HepG2 (cell line): ENCODE measurements around the gene NACC2. TPM values are rescaled to one million over a fixed set of nuclear protein-coding genes. Genes with fewer than 3 reads are reported as not detected.
A peak's percentile ranks its signal among the peaks of the same experiment; 100 is the strongest.

ENCODE experiments used
- BRF2 ChIP-seq: sonication (generic); formaldehyde crosslinking; IDR thresholded peaks from 2 replicates; pipeline ENCODE4 v1.8.1; 2022; ENCODE audit warnings: mild to moderate bottlenecking, missing genetic modification reagents
- DBP ChIP-seq: sonication (generic); formaldehyde crosslinking; IDR thresholded peaks from 2 replicates; pipeline ENCODE4 v1.4.0; 2020; ENCODE audit warnings: missing genetic modification reagents; ENCODE audit errors: not compliant biosample characterization
- DNMT3B ChIP-seq: conservative IDR thresholded peaks from 2 replicates; pipeline ENCODE4 v1.6.1; 2016; ENCODE audit warnings: missing biosample characterization, control low read depth
- GPBP1L1 ChIP-seq: sonication (generic); formaldehyde crosslinking; IDR thresholded peaks from 2 replicates; pipeline ENCODE4 v1.5.0; 2020; ENCODE audit warnings: mild to moderate bottlenecking, missing genetic modification reagents
- JDP2 ChIP-seq: sonication (generic); formaldehyde crosslinking; IDR thresholded peaks from 2 replicates; pipeline ENCODE4 v1.8.1; 2022; ENCODE audit warnings: missing genetic modification reagents, borderline replicate concordance
- KLF9 ChIP-seq: IDR thresholded peaks from 2 replicates; pipeline ENCODE4 v1.6.1; 2016; ENCODE audit warnings: low read depth
- NFKBIZ ChIP-seq: IDR thresholded peaks from 2 replicates; pipeline ENCODE4 v1.6.1; 2018; ENCODE audit warnings: missing genetic modification reagents, missing compliant biosample characterization
- SMAD3 ChIP-seq: sonication (generic); formaldehyde crosslinking; IDR thresholded peaks from 2 replicates; pipeline ENCODE4 v1.4.0; 2020; ENCODE audit warnings: missing genetic modification reagents
- SMC3 ChIP-seq: IDR thresholded peaks from 2 replicates; pipeline ENCODE4 v1.6.1; 2011; ENCODE audit warnings: low read length, improper control_type of control experiment
- SNRNP70 ChIP-seq: fragments of 200-400 bp; formaldehyde crosslinking; IDR thresholded peaks from 2 replicates; pipeline ENCODE4 v1.6.1; 2017; ENCODE audit warnings: mild to moderate bottlenecking, low read depth, low read length, moderate library complexity
- SRSF1 ChIP-seq: fragments of 200-400 bp; formaldehyde crosslinking; optimal IDR thresholded peaks from 2 replicates; pipeline ENCODE3; 2017; ENCODE audit warnings: mild to moderate bottlenecking, low read depth, low read length, moderate library complexity
- ZFP36 ChIP-seq: fragments of 150-350 bp; IDR thresholded peaks from 2 replicates; pipeline ENCODE4 v1.6.1; 2018; ENCODE audit warnings: borderline replicate concordance, low read length, low read depth; ENCODE audit not compliant: partially characterized antibody
- ZMYM3 ChIP-seq: sonication (generic); formaldehyde crosslinking; IDR thresholded peaks from 2 replicates; pipeline ENCODE4 v1.5.1; 2020; ENCODE audit warnings: mild to moderate bottlenecking, missing genetic modification reagents
- ZNF343 ChIP-seq: sonication (generic); formaldehyde crosslinking; IDR thresholded peaks from 2 replicates; pipeline ENCODE4 v1.4.0; 2020; ENCODE audit warnings: mild to moderate bottlenecking, missing genetic modification reagents
- ZNF747 ChIP-seq: sonication (generic); formaldehyde crosslinking; IDR thresholded peaks from 2 replicates; pipeline ENCODE4 v1.8.1; 2023; ENCODE audit warnings: missing genetic modification reagents, mild to moderate bottlenecking, borderline replicate concordance
- ZNF883 ChIP-seq: sonication (generic); formaldehyde crosslinking; IDR thresholded peaks from 2 replicates; pipeline ENCODE4 v1.5.1; 2020; ENCODE audit warnings: mild to moderate bottlenecking, missing genetic modification reagents; ENCODE audit errors: not compliant biosample characterization
- ZXDC ChIP-seq: sonication (generic); formaldehyde crosslinking; IDR thresholded peaks from 2 replicates; pipeline ENCODE4 v1.5.0; 2020; ENCODE audit warnings: mild to moderate bottlenecking, missing genetic modification reagents
- polyA plus RNA-seq, 8 experiments: library from polyadenylated mRNA; depleted of rRNA in 3 of 8; stranded (reverse) in 7 of 8; unstranded in 1 of 8; fragments of >200 nt; fragmentation: Illumina TruSeq in 4 of 8; extraction: Trizol in 4 of 8; gene quantifications; 2 replicates each; pipeline versions ENCODE4 v1.2.1 to v1.2.3, GENCODE V29; 2011 to 2016; ENCODE audit warnings: low read depth in 4 of 8, missing spikeins in 1 of 8, mixed read lengths in 1 of 8; ENCODE audit not compliant: insufficient read depth in 1 of 8
- total RNA-seq, 5 experiments: library from RNA; depleted of rRNA; stranded (reverse); fragments of >200 nt; fragmentation: Illumina TruSeq; extraction: Trizol; gene quantifications; 2 replicates each; pipeline ENCODE4 v1.2.3, GENCODE V29; 2016; ENCODE audit warnings: low read depth in 1 of 5
- TF ChIP-seq, protein P1 (sequence below): sonication (generic); formaldehyde crosslinking; IDR thresholded peaks from 2 replicates; pipeline ENCODE4 v1.8.0; 2023; ENCODE audit warnings: mild to moderate bottlenecking, missing genetic modification reagents
- TF ChIP-seq, protein P2 (sequence below): sonication (generic); formaldehyde crosslinking; IDR thresholded peaks from 2 replicates; pipeline ENCODE4 v1.5.1; 2020; ENCODE audit warnings: missing genetic modification reagents, mild to moderate bottlenecking, borderline replicate concordance

NACC2 gene
- total and polyA plus RNA-seq, 2 of the 13 experiments (the other 11 are each of a cell fraction or from before 2014, with no cell fraction given) = 5.9 to 12.3 TPM

GRCh38 chr9:136118320-136119060 is 23.4 kb upstream of the NACC2 start, which contains the start of gene TMEM250 (continued):
- TF ChIP-seq ZXDC (CRISPR knock-in tag) = no peak
- TF ChIP-seq ZMYM3 (CRISPR knock-in tag) = no peak
- no peak; the same call in 1 of the 2 replicates for TF ChIP-seq JDP2
- TF ChIP-seq DNMT3B (CRISPR knock-in tag) = no peak
- no peak for TF ChIP-seq SNRNP70
- TF ChIP-seq, protein P1, sequence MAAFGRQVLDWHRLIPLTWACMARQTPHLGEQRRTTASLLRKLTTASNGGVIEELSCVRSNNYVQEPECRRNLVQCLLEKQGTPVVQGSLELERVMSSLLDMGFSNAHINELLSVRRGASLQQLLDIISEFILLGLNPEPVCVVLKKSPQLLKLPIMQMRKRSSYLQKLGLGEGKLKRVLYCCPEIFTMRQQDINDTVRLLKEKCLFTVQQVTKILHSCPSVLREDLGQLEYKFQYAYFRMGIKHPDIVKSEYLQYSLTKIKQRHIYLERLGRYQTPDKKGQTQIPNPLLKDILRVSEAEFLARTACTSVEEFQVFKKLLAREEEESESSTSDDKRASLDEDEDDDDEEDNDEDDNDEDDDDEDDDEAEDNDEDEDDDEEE (CRISPR knock-in tag) = peak; percentile 90
- no peak for TF ChIP-seq SMC3
- TF ChIP-seq ZNF883 = no peak
- TF ChIP-seq ZFP36 = no peak
- TF ChIP-seq ZNF747 (CRISPR knock-in tag) = peak; percentile 78; the same call in 1 of the 2 replicates
- TF ChIP-seq KLF9 = no peak
- TF ChIP-seq NFKBIZ (CRISPR knock-in tag) = 0 out of 2 replicates have a peak, but pooled peaks have one; percentile 16
- TF ChIP-seq BRF2 (CRISPR knock-in tag) = no peak; the same call in 1 of the 2 replicates
- no peak for TF ChIP-seq DBP (CRISPR knock-in tag)
- no peak for TF ChIP-seq SMAD3
- TF ChIP-seq SRSF1 = no peak
- TF ChIP-seq, protein P2, sequence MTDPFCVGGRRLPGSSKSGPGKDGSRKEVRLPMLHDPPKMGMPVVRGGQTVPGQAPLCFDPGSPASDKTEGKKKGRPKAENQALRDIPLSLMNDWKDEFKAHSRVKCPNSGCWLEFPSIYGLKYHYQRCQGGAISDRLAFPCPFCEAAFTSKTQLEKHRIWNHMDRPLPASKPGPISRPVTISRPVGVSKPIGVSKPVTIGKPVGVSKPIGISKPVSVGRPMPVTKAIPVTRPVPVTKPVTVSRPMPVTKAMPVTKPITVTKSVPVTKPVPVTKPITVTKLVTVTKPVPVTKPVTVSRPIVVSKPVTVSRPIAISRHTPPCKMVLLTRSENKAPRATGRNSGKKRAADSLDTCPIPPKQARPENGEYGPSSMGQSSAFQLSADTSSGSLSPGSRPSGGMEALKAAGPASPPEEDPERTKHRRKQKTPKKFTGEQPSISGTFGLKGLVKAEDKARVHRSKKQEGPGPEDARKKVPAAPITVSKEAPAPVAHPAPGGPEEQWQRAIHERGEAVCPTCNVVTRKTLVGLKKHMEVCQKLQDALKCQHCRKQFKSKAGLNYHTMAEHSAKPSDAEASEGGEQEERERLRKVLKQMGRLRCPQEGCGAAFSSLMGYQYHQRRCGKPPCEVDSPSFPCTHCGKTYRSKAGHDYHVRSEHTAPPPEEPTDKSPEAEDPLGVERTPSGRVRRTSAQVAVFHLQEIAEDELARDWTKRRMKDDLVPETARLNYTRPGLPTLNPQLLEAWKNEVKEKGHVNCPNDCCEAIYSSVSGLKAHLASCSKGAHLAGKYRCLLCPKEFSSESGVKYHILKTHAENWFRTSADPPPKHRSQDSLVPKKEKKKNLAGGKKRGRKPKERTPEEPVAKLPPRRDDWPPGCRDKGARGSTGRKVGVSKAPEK (CRISPR knock-in tag) = no peak
- TF ChIP-seq GPBP1L1 (CRISPR knock-in tag) = no peak
- TF ChIP-seq ZNF343 (CRISPR knock-in tag) = peak; percentile 51; the same call in 1 of the 2 replicates
